Fibroblast of lung (primary cell): ENCODE data around the gene ASAP2. TPM values are rescaled to one million over a fixed set of nuclear protein-coding genes. Genes with fewer than 3 reads are reported as not detected.

Experiments
- DNase-seq, 2 donors: peaks; one replicate each; pipeline versions ENCODE4 v3.0.0 to v3.0.0-alpha.2; 2010; ENCODE audit warnings: low read depth in 2 of 2
- H2AFZ ChIP-seq: 2 replicates; pipeline ENCODE4 v1.5.1; 2012; ENCODE audit warnings: low read length, control low read depth, inconsistent platforms
- H3K27ac ChIP-seq: 2 replicates; pipeline ENCODE4 v1.5.1; 2011; ENCODE audit warnings: low read length, control low read depth; ENCODE audit not compliant: insufficient read depth
- H3K27me3 ChIP-seq: 2 replicates; pipeline ENCODE4 v1.5.1; 2011; ENCODE audit warnings: mild to moderate bottlenecking, low read length; ENCODE audit not compliant: control insufficient read depth, insufficient read depth
- H3K36me3 ChIP-seq: 2 replicates; pipeline ENCODE4 v1.5.1; 2011; ENCODE audit warnings: low read length; ENCODE audit not compliant: control insufficient read depth, insufficient read depth
- H3K4me1 ChIP-seq: 2 replicates; pipeline ENCODE4 v1.5.1; 2011; ENCODE audit warnings: low read length; ENCODE audit not compliant: control insufficient read depth, insufficient read depth; ENCODE audit errors: extremely low read depth
- H3K4me2 ChIP-seq: 2 replicates; pipeline ENCODE4 v1.5.1; 2011; ENCODE audit warnings: low read length, control low read depth; ENCODE audit not compliant: insufficient read depth; ENCODE audit errors: extremely low read depth
- H3K4me3 ChIP-seq, 4 experiments: fragments of 200-600 bp in 1 of 4; sonication (generic) in 1 of 4; replicated peaks in 1 of 4; 2 replicates each; pipeline ENCODE4 v1.5.1; 2011 to 2016; ENCODE audit warnings: low read length in 4 of 4, low read depth in 3 of 4, mild to moderate bottlenecking in 3 of 4, control low read depth in 2 of 4, inconsistent platforms in 1 of 4, mixed read lengths in 1 of 4; ENCODE audit not compliant: insufficient read depth in 1 of 4; ENCODE audit errors: control extremely low read depth in 1 of 4
- H3K79me2 ChIP-seq: 2 replicates; pipeline ENCODE4 v1.5.1; 2012; ENCODE audit warnings: mild to moderate bottlenecking, low read length, inconsistent platforms; ENCODE audit not compliant: control insufficient read depth, insufficient read depth
- H3K9ac ChIP-seq: 2 replicates; pipeline ENCODE4 v1.5.1; 2011; ENCODE audit warnings: mild to moderate bottlenecking, low read length, control low read depth; ENCODE audit not compliant: insufficient read depth
- H3K9me3 ChIP-seq: 2 replicates; pipeline ENCODE4 v1.5.1; 2012; ENCODE audit warnings: low read depth, low read length; ENCODE audit not compliant: control insufficient read depth, insufficient read depth
- H4K20me1 ChIP-seq: 2 replicates; pipeline ENCODE4 v1.5.1; 2011; ENCODE audit warnings: low read length; ENCODE audit not compliant: control insufficient read depth, insufficient read depth; ENCODE audit errors: extremely low read depth
- CTCF ChIP-seq, 2 donors: IDR thresholded peaks in 1 of 2; conservative IDR thresholded peaks in 1 of 2; 1 replicate in 1 of 2; 2 replicates in 1 of 2; pipeline ENCODE4 v1.5.1; 2011 to 2012; ENCODE audit warnings: low read length in 2 of 2, control low read depth in 1 of 2, inconsistent platforms in 1 of 2, low read depth in 1 of 2, mild to moderate bottlenecking in 1 of 2
- EZH2 ChIP-seq: IDR thresholded peaks from 2 replicates; pipeline ENCODE4 v1.5.1; 2012; ENCODE audit warnings: low read length, control low read depth, mild to moderate bottlenecking; ENCODE audit errors: missing control alignments
- polyA plus RNA-seq, 2 donors: library from polyadenylated mRNA; depleted of rRNA in 1 of 2; stranded (reverse) in 1 of 2; unstranded in 1 of 2; fragments of >200 nt; gene quantifications; 2 replicates each; pipeline ENCODE4 v1.2.1, GENCODE V29; 2011 to 2012; ENCODE audit warnings: missing spikeins in 1 of 2
- total RNA-seq: library from RNA; depleted of rRNA; stranded (reverse); fragments of >200 nt; gene quantifications from 2 replicates; pipeline ENCODE4 v1.2.1, GENCODE V29; 2014

Gene ASAP2
- total and polyA plus RNA-seq, 2 donors (not counting 1 experiment from before 2014, with no cell fraction given) = 19.2 to 19.9 TPM

- no peaks in the 10 kb centered on the region for H3K36me3 ChIP-seq
- DNase-seq = peak; percentile 40 to 60
- H3K79me2 ChIP-seq = peaks cover 73% of the 10 kb centered on the region
- H3K4me2 ChIP-seq = no peak overlapping the region
- no peak overlapping the region for H2AFZ ChIP-seq
- no peak overlapping the region for H3K27ac ChIP-seq
- no peaks in the 10 kb centered on the region for H3K27me3 ChIP-seq
- TF ChIP-seq CTCF (conservative IDR thresholded peaks at IDR 0.05 in 1 of 2, IDR thresholded peaks at IDR 0.05 in 1 of 2; ENCODE audit: low read depth in 1 of 2, low read length in 2 of 2) = no peak
- no peak for TF ChIP-seq EZH2
- H3K9me3 ChIP-seq = no peaks in the 10 kb centered on the region
- H3K4me3 ChIP-seq = no peak overlapping the region
- H4K20me1 ChIP-seq = no peaks in the 10 kb centered on the region
- H3K9ac ChIP-seq = no peak overlapping the region
- H3K4me1 ChIP-seq = peaks cover 6% of the 10 kb centered on the region
These were observed 12.4 kb downstream of the ASAP2 start for GRCh38 chr2:9219027-9219445.

DNA sequence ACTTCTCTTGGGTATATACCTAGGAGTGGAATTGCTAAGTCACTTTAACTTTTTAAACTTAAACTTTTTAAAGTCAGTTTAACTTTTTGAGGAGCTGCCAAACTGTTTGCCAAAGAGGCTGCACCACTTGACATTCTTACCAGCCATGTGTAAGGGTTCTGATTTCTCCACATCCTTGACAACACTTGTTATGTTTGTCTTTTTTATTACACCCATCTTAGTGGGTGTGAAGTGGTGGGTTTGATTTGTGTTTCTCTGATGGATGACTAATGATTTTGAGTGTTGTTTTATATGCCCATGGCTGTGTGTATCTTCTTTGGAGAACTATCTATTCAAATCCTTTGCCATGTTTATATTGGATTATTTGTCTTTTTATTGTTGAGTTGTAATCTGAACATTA is 13.6 kb downstream of the ASAP2 start:
- Histone ChIP-seq H3K36me3 (no peaks in the 10 kb centered on the region), H3K9me3 (no peaks in the 10 kb centered on the region), H3K4me2 (no peak overlapping the region), H3K9ac (no peak overlapping the region), H2AFZ (no peak overlapping the region), H3K4me3 (no peak overlapping the region), H3K27ac (no peak overlapping the region), H3K4me1 (peaks cover 6% of the 10 kb centered on the region), H3K79me2 (peaks cover 74% of the 10 kb centered on the region), H3K27me3 (no peaks in the 10 kb centered on the region), H4K20me1 (no peaks in the 10 kb centered on the region)
- TF ChIP-seq EZH2 (no peak), CTCF (conservative IDR thresholded peaks at IDR 0.05 in 1 of 2, IDR thresholded peaks at IDR 0.05 in 1 of 2; ENCODE audit: low read depth in 1 of 2, low read length in 2 of 2) (no peak)
- DNase-seq = no peak

DNA sequence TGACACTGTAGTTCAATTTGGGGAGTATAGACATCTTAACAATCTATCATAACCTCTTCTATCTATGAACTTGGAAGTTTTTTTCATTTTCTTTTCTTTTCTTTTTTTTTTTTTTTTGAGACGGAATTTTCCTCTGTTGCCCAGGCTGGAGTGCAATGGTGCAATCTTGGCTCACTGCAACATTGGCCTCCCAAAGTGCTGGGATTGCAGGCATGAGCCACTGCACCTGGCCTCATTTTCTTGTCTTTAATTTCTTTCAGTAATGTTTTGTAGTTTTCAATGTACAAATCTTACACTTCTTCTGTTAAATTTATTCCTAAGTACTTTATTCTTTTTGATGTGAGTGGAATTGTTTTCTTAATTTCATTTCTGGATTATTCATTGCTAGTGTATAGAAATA is 14.6 kb downstream of the ASAP2 start:
- H3K4me3 ChIP-seq = no peak overlapping the region
- peaks cover 73% of the 10 kb centered on the region for H3K79me2 ChIP-seq
- DNase-seq = no peak
- no peak overlapping the region for H3K9ac ChIP-seq
- H4K20me1 ChIP-seq = no peaks in the 10 kb centered on the region
- TF ChIP-seq EZH2 (no peak), CTCF (conservative IDR thresholded peaks at IDR 0.05 in 1 of 2, IDR thresholded peaks at IDR 0.05 in 1 of 2; ENCODE audit: low read depth in 1 of 2, low read length in 2 of 2) (no peak)
- no peaks in the 10 kb centered on the region for H3K9me3 ChIP-seq
- peaks cover 6% of the 10 kb centered on the region for H3K4me1 ChIP-seq
- no peak overlapping the region for H2AFZ ChIP-seq
- no peak overlapping the region for H3K4me2 ChIP-seq
- no peaks in the 10 kb centered on the region for H3K27me3 ChIP-seq
- H3K27ac ChIP-seq = no peak overlapping the region
- H3K36me3 ChIP-seq = no peaks in the 10 kb centered on the region
